Measurements from ENCODE around the gene CMTM7.
A peak's percentile ranks its signal among the peaks of the same experiment; 100 is the strongest.
"Not testable (repeated sequence)": the region's sequence is repeated elsewhere in the genome, so short reads cannot be mapped to it uniquely, and the experiment has no call there.

The CMTM7 gene

DNA sequence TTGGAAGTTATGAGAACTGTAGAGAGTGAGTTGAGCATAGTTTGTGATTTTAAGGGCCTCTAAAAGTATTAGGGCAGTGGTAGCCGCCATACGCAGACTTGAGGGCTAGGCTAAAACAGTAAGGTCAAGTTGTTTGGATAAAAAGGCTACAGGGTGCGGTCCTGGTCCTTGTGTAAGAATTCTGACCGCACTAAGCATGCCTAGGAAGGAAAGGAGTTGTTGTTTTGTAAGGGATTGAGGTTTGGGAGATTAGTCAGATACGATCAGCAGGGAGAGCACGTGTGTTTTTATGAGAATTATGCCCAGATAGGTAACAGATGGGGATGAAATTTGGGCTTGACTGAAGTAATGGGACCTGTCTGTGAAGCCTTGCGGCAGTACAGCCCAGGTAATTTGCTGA, 71.8 kb downstream of the CMTM7 start:
- H3K9ac ChIP-seq (ENCODE audit: low read length); H3K36me3 ChIP-seq (ENCODE audit: control insufficient read depth, insufficient read depth, low read length); H3K27me3 ChIP-seq (ENCODE audit: control insufficient read depth, insufficient read depth, low read length); H3K27ac ChIP-seq (ENCODE audit: low read depth, low read length); H3K4me1 ChIP-seq (ENCODE audit: control insufficient read depth, insufficient read depth, low read length); H3K4me3 ChIP-seq (ENCODE audit: low read length): not testable (repeated sequence)

DNA sequence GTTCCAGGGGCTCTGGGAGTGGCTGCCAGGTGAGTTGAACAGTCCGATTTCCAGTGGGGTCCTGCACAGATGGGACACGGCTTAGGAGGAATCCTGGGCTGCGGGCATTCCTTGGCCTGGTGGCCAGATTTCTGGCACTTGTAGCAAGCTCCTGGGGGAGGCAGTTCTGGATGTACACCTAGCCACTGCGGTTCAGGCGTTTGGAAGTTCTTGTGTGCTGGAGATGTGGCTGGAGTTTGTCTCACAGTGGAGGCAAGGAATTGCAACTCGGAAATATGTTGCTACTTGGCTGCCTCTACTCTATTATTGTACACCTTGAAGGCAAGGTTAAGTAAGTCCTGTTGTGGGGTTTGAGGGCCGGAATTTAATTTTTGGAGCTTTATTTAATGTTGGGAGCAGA, 73.1 kb downstream of the CMTM7 start:
- H3K4me3 ChIP-seq (ENCODE audit: low read length); H3K27me3 ChIP-seq (ENCODE audit: control insufficient read depth, insufficient read depth, low read length); H3K27ac ChIP-seq (ENCODE audit: low read depth, low read length); H3K9ac ChIP-seq (ENCODE audit: low read length); H3K4me1 ChIP-seq (ENCODE audit: control insufficient read depth, insufficient read depth, low read length); H3K36me3 ChIP-seq (ENCODE audit: control insufficient read depth, insufficient read depth, low read length): not testable (repeated sequence)

- not testable (repeated sequence) for H3K4me3 ChIP-seq (ENCODE audit: low read length); H3K9ac ChIP-seq (ENCODE audit: low read length); H3K36me3 ChIP-seq (ENCODE audit: control insufficient read depth, insufficient read depth, low read length); H3K27ac ChIP-seq (ENCODE audit: low read depth, low read length); H3K27me3 ChIP-seq (ENCODE audit: control insufficient read depth, insufficient read depth, low read length); H3K4me1 ChIP-seq (ENCODE audit: control insufficient read depth, insufficient read depth, low read length)
Measured at GRCh38 chr3:32466808-32467207, 75.2 kb downstream of the CMTM7 start.

DNA sequence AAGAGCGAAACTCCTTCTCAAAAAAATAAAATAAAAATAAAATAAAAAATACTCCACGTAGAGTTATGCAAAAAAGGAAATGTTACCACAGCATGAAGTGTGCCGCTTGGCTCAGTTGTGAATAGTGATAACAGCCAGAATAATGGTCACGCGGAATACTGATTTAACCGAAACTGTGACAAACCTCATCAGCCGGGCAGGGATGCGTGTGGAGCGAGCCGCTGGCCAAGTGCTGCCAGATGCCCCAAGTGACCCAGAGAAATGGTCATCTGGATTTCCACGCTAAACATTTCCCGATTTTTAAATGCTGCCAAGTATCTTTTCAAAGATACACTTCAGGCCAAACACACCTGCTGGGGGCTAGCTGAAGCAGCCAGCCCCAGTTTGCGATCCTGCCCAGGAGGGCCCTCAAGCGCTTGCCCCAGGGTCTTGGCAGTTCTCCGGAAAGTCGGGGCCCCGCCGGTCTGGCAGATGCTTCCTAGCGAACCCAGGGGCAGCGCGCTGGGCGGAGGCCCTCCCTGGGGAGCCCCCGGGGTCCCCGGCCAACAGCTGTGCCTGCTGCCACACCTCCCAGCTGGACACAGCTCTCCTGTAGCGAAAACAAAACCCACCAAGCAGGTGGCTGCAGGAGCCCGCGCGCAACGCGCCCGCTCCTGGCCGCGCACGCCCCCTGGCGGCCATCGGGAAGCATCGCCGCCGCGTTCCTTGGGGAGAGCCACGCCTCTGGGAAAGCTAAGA, 75.8 kb downstream of the CMTM7 start:
- Histone ChIP-seq H3K27ac (ENCODE audit: low read depth, low read length) (no peak overlapping the region), H3K4me3 (ENCODE audit: low read length) (peak overlapping the region; percentile 54), H3K9ac (ENCODE audit: low read length) (no peak overlapping the region), H3K36me3 (ENCODE audit: control insufficient read depth, insufficient read depth, low read length) (no peaks in the 10 kb centered on the region), H3K27me3 (ENCODE audit: control insufficient read depth, insufficient read depth, low read length) (no peaks in the 10 kb centered on the region), H3K4me1 (ENCODE audit: control insufficient read depth, insufficient read depth, low read length) (no peaks in the 10 kb centered on the region)

GRCh38 chr3:32469151-32469874, 77.7 kb downstream of the CMTM7 start:
- Histone ChIP-seq H3K27me3 (ENCODE audit: control insufficient read depth, insufficient read depth, low read length) (no peaks in the 10 kb centered on the region), H3K4me3 (ENCODE audit: low read length) (no peak overlapping the region), H3K9ac (ENCODE audit: low read length) (no peak overlapping the region), H3K36me3 (ENCODE audit: control insufficient read depth, insufficient read depth, low read length) (no peaks in the 10 kb centered on the region), H3K27ac (ENCODE audit: low read depth, low read length) (no peak overlapping the region), H3K4me1 (ENCODE audit: control insufficient read depth, insufficient read depth, low read length) (no peaks in the 10 kb centered on the region)

GRCh38 chr3:32470362-32470761, 78.7 kb downstream of the CMTM7 start:
- Histone ChIP-seq H3K4me3 (ENCODE audit: low read length) (no peak overlapping the region), H3K27me3 (ENCODE audit: control insufficient read depth, insufficient read depth, low read length) (no peaks in the 10 kb centered on the region), H3K4me1 (ENCODE audit: control insufficient read depth, insufficient read depth, low read length) (no peaks in the 10 kb centered on the region), H3K36me3 (ENCODE audit: control insufficient read depth, insufficient read depth, low read length) (no peaks in the 10 kb centered on the region), H3K27ac (ENCODE audit: low read depth, low read length) (no peak overlapping the region), H3K9ac (ENCODE audit: low read length) (no peak overlapping the region)

GRCh38 chr3:32471246-32471645, 79.6 kb downstream of the CMTM7 start:
- Histone ChIP-seq H3K4me3 (ENCODE audit: low read length) (no peak overlapping the region), H3K4me1 (ENCODE audit: control insufficient read depth, insufficient read depth, low read length) (no peaks in the 10 kb centered on the region), H3K9ac (ENCODE audit: low read length) (no peak overlapping the region), H3K27ac (ENCODE audit: low read depth, low read length) (no peak overlapping the region), H3K27me3 (ENCODE audit: control insufficient read depth, insufficient read depth, low read length) (no peaks in the 10 kb centered on the region), H3K36me3 (ENCODE audit: control insufficient read depth, insufficient read depth, low read length) (no peaks in the 10 kb centered on the region)

DNA sequence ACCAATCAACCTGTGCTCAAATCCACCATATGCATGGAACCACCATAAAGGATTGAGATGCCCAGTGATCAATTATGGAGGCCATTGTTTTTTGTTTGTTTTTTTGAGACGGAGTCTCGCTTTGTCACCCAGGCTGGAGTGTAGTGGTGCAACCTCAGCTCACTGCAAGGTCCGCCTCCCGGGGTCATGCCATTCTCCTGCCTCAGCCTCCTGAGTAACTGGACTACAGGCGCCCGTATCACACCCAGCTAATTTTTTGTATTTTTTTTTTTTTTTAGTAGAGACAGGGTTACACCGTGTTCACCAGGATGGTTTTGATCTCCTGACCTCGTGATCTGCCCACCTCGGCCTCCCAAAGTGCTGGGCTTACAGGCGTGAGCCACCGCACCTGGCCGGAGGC, 80.5 kb downstream of the CMTM7 start:
- H3K27me3 ChIP-seq (ENCODE audit: control insufficient read depth, insufficient read depth, low read length); H3K9ac ChIP-seq (ENCODE audit: low read length); H3K27ac ChIP-seq (ENCODE audit: low read depth, low read length); H3K4me3 ChIP-seq (ENCODE audit: low read length); H3K36me3 ChIP-seq (ENCODE audit: control insufficient read depth, insufficient read depth, low read length); H3K4me1 ChIP-seq (ENCODE audit: control insufficient read depth, insufficient read depth, low read length): not testable (repeated sequence)

DNA sequence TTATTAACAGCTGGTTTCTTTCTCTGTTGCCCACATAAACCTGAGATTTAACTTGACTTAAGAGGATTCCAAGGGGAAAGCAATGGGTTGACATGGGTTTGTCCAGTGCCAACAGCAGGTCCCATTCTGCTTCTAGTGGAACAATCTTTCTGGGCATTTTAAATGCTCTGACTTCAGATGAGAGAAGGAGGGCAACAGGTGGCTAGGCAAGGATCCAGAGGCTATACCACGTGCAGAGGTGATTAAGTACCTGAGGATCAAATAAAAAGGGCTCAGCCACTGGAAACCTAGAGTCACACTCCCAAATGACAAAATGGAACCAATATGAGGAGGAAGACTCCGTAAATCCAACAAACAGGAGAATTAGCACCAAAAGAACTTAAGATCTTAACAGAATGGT, 82.5 kb downstream of the CMTM7 start:
- Histone ChIP-seq H3K27ac (ENCODE audit: low read depth, low read length) (no peak overlapping the region), H3K4me1 (ENCODE audit: control insufficient read depth, insufficient read depth, low read length) (no peaks in the 10 kb centered on the region), H3K9ac (ENCODE audit: low read length) (no peak overlapping the region), H3K4me3 (ENCODE audit: low read length) (no peak overlapping the region), H3K36me3 (ENCODE audit: control insufficient read depth, insufficient read depth, low read length) (no peaks in the 10 kb centered on the region), H3K27me3 (ENCODE audit: control insufficient read depth, insufficient read depth, low read length) (no peaks in the 10 kb centered on the region)

GRCh38 chr3:32480604-32481003, 89.0 kb downstream of the CMTM7 start:
- Histone ChIP-seq H3K4me1 (ENCODE audit: control insufficient read depth, insufficient read depth, low read length) (no peaks in the 10 kb centered on the region), H3K9ac (ENCODE audit: low read length) (no peak overlapping the region), H3K27me3 (ENCODE audit: control insufficient read depth, insufficient read depth, low read length) (no peaks in the 10 kb centered on the region), H3K36me3 (ENCODE audit: control insufficient read depth, insufficient read depth, low read length) (peaks cover 2% of the 10 kb centered on the region), H3K27ac (ENCODE audit: low read depth, low read length) (no peak overlapping the region), H3K4me3 (ENCODE audit: low read length) (no peak overlapping the region)

DNA sequence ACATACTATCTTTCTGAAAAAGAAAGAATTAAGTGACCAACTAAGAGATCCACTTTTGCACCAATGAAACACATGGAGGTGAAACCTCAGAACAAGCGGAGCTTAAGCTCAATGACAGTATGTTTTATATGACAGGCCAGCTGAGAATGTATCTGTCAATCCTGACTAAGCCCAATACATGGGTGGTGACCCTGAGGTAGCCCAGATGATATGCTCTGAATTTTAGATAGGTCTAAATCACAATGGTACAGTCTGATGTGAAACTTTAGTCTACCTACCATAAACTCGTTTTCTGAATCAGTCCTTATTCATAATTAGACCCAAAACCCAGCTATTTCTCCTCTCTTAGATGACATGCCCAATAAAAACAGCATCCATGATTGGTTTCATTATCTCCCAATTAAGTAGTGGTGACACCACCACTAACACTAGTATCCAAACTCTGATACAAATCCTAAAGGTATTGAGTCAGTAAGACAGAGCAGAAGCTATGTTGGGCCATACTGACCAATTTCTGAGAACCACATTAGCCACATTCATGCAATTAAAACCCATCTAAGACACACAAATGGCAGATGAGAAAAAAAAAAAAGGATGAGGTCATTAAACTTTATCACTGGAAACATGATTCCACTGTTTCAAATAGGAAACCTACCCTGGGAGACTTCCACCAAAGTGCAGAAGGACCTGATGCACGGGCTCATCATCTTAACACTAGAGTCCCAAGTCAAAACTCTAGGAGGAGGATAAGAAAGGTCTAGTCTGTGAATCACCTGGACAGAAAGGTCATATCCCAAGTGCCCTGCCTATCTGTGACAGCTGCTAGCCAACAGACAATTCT, 90.4 kb downstream of the CMTM7 start:
- no peak overlapping the region for H3K9ac ChIP-seq (ENCODE audit: low read length)
- no peaks in the 10 kb centered on the region for H3K27me3 ChIP-seq (ENCODE audit: control insufficient read depth, insufficient read depth, low read length)
- H3K4me3 ChIP-seq (ENCODE audit: low read length) = no peak overlapping the region
- H3K4me1 ChIP-seq (ENCODE audit: control insufficient read depth, insufficient read depth, low read length) = no peaks in the 10 kb centered on the region
- H3K27ac ChIP-seq (ENCODE audit: low read depth, low read length) = no peak overlapping the region
- peaks cover 6% of the 10 kb centered on the region for H3K36me3 ChIP-seq (ENCODE audit: control insufficient read depth, insufficient read depth, low read length)

GRCh38 chr3:32482693-32483092, 91.0 kb downstream of the CMTM7 start:
- peaks cover 11% of the 10 kb centered on the region for H3K36me3 ChIP-seq (ENCODE audit: control insufficient read depth, insufficient read depth, low read length)
- H3K9ac ChIP-seq (ENCODE audit: low read length) = no peak overlapping the region
- H3K4me1 ChIP-seq (ENCODE audit: control insufficient read depth, insufficient read depth, low read length) = no peaks in the 10 kb centered on the region
- H3K4me3 ChIP-seq (ENCODE audit: low read length) = no peak overlapping the region
- no peaks in the 10 kb centered on the region for H3K27me3 ChIP-seq (ENCODE audit: control insufficient read depth, insufficient read depth, low read length)
- no peak overlapping the region for H3K27ac ChIP-seq (ENCODE audit: low read depth, low read length)

All from rectal smooth muscle tissue (tissue), 1 donor.